GM21619 (cell line): ENCODE measurements around the gene APOL1.
A peak's percentile ranks its signal among the peaks of the same experiment; 100 is the strongest.
"Not testable (repeated sequence)": the region's sequence is repeated elsewhere in the genome, so short reads cannot be mapped to it uniquely, and the experiment has no call there.

Experiments used
- ATAC-seq: cut with Tn5 transposase; IDR thresholded peaks from one replicate; pipeline ENCODE4 v1.9.1; 2021; ENCODE audit not compliant: unreplicated experiment

The APOL1 gene, protein sequence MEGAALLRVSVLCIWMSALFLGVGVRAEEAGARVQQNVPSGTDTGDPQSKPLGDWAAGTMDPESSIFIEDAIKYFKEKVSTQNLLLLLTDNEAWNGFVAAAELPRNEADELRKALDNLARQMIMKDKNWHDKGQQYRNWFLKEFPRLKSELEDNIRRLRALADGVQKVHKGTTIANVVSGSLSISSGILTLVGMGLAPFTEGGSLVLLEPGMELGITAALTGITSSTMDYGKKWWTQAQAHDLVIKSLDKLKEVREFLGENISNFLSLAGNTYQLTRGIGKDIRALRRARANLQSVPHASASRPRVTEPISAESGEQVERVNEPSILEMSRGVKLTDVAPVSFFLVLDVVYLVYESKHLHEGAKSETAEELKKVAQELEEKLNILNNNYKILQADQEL

DNA sequence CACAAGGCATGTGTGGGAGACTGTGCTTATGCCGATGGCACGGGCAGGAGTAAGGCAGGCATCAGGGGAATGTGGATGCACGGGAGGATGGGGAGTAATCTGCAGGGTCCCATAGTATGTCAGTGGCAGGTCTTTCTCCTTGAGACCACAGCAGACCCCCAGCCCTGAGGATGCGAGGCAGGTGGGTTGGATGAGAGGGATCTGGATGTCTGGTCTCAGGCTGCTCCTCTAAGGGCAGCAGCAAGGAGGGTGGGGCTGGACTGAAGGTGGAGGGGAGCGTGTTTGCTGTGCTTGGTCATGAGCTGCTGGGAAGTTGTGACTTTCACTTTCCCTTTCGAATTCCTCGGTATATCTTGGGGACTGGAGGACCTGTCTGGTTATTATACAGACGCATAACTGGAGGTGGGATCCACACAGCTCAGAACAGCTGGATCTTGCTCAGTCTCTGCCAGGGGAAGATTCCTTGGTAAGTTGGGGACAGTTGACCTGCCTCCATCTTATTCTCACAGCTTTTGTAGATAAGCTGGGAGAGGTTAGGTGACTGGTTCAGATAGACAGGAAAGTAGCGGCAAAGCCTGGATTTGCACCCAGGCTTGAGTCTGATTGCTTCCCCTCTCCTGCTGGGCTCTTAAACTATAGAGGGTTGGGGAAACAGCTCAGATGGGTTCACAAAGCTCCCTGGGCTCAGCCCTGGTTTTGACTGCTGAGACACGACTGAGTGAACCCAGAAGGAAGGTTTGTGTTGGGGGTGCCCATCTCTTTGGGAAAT lies at the start of gene APOL1:
APOL1 (plus strand) TSS at position 380 of the 769 bp plus-strand sequence. CDS start 1,823 bp downstream, outside the sequence.
- peak; percentile 83 for ATAC-seq

DNA sequence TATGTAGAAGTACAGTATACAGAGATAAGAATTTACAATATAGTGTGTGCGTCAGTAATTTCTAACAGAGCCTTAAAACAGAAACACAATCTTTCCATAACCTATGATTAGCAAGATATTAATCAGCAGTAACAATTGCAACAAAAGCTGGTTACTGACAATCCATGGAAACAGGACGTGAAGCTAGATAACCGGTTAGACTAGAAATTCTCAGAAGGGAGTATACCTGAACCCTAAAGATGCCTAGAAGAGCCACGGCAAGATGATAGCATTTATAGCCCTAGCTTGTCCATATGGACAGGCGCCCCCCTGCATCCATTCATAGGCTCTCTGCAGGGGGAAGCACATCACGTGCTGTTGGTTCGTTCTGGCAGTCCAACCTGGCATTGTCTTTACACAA lies 49.5 kb upstream of the APOL1 start:
- not testable (repeated sequence) for ATAC-seq

DNA sequence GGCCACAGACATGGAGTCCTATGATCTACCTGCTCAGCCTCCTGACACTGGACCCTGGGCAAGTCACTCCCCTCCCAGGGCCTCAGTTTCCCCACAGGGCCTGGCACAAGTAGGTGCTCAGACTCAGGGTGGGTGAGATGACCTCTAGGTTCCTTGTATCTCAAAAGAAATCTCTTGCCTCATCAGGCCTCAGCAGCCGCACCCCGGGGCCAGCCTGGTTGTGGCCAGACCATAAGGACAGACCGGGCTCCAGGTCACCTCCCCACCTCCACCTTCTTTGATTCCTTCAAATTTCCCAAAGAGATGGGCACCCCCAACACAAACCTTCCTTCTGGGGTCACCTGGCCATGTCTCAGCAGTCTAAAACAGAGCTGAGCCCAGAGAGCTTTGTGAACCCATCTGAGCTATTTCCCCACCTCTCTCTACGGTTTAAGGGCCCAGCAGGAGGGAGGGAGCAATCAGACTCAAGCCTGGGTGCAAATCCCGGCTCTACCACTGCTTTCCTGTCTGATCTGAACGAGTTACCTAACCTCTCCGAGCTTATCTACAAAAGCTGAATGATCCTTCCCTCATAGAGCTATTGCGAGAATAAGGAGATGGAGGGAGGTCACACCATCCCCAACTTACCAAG lies 48.8 kb upstream of the APOL1 start:
- no peak for ATAC-seq

DNA sequence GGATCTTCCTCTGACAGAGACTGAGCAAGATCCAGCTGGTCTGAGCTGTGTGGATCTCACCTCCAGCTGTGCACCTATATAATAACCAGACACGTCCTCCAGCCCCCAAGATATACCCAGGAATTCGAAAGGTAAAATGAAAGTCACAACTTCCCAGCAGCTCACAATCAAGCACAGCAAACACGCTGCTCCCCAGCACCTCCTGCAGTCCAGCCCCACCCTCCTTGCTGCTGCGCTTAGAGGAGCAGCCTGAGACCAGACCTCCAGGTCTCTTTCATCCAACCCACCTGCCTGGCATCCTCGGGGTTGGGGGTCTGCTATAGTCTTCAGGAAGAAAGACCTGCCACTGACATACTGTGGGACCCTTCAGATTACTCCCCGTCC lies 48.3 kb upstream of the APOL1 start:
- no peak for ATAC-seq

DNA sequence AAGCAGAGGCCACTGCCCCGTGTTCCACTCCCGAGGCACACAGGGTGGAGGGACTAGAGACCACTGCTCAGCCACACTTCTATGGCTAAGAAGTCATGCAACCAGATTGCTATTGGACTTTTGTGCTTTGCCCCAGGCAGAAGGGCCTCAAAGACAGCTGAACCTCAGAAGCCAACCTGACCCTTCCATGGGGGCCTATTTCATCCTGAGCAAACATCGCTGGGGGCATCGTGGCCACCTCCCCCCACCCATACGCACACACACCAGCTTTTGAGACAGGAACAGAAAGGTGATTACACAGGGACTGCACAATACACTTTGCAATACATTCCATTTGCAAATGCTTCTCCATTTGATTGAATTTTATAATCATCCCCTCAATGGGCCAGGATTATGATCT lies 47.4 kb upstream of the APOL1 start:
- not testable (repeated sequence) for ATAC-seq

DNA sequence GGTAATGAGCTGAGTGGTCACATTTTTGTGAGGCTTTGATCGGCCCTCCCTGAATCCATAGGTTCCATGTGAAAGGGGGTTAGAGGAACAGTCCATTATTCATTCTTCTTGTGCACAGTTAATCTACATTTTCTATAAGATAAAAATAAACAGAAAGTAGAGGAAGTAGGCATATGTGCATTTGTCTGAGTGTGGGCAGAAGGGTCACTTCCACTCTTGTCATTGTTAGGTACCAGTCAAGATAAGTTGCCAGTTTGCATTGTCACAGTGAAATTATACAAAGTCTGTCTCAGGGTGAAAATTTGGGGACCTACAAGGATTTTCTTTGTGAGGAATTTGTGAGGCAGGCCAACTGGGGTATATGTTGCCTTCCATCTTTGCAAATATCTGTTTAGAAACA lies 46.7 kb upstream of the APOL1 start:
- no peak for ATAC-seq

DNA sequence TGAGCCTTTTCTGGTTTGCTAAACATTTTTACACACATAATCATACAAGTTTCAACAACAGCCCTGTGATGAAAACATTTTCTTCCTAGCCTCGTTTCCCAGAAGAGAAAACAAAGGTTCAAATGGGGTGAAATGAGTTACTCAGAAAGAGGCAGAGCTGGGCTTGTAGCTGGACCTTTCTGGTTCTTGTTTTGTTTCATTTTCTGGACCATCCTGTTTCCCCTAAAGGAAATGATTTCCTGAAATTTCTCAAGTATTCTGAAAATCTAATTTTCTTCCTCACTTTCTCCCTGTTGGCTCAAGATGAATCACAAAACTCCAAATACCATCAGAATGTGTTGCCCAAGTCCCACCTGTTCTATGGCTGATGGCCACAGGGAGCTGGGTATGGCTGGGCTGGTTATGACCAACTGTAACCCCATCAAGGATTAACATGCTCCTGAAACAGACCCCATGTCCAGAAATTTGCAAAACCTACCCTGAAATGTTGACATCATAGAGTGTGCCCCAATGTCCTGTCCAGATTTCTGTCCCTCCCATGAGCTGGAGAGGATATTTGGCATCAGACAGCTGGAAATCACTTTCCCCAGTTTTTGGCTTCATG lies 44.7 kb upstream of the APOL1 start:
- no peak for ATAC-seq

DNA sequence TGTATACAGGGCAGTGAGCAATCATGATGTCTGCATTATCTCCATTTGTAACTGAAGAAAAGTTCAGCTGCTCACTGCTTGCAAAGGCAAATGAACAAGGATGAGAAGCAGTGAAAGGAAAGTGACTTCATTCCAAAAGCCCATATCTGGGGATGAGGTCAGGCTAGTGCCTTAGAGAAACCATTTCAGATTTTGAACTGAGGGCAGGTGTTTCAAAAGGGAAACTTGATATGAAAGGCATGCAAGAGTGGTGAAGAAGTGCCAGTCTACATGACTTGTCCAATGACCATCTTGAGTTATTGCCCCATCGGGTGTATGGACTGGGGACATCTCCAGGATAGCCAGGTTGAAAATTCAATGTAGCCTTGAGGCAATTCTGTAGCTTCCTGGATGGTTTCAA lies 44.0 kb upstream of the APOL1 start:
- ATAC-seq: no peak

DNA sequence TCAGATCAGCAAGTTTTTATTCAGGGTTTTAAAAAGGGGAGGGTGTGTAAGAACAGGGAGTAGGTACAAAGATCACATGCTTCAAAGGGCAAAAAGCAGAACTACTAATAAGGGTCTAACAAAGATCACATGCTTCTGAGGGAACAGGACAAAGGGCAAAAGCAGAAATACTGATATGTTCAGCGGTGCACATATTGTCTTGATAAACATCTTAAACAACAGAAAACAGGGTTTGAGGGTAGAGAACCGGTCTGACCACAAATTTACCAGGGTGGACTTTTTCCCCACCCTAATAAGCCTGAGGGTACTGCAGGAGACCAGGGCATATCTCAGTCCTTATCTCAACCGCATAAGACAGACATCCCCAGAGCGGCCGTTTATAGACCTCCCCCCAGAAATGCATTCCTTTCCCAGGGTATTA lies 43.4 kb upstream of the APOL1 start:
- not testable (repeated sequence) for ATAC-seq

DNA sequence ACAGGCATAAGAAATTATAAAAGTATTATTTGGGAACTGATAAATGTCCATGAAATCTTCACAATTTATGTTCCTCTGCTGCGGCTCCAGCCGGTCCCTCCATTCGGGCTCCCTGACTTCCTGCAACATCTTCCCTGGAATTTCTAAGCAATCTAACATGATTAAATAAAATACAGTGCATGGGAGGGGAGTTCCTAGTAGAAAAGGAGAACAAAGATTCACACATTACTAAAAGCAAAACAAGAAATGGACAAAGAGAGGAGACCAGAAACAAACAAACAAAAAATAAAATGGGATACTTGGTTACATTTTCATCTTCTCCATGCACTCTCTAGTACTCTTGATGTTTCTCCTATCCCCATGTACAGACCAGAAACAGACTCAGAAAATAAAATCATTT lies 42.7 kb upstream of the APOL1 start:
- no peak for ATAC-seq

DNA sequence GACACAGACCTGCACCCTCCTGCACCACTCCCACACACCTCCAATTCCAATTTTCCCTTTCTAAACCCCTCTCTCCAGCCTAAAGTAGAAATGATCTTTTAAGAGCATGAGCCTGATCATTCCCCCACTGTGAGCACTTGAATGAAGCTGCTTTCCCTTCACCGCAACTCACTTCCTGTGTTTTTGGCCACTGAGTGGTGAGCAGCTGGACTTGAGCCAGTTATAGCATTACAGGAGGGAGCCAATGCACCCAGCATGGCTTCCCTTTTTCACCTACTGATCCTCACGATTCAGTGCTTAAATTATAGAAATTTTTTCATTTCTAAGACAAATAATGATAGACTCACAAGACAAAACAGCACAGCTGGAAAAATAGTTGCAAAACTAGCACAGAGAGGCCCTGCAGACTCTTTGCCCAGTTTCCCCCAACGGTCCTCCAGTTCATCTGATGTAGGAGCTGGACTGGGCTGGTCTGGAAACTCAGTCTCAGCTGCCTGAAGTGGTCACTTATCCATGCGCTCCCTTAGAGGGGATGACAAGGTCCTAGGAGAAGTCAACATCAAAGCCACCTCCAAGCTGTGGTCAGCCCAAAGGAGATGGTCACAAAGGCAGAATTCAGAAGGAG lies 41.6 kb upstream of the APOL1 start:
- no peak for ATAC-seq

DNA sequence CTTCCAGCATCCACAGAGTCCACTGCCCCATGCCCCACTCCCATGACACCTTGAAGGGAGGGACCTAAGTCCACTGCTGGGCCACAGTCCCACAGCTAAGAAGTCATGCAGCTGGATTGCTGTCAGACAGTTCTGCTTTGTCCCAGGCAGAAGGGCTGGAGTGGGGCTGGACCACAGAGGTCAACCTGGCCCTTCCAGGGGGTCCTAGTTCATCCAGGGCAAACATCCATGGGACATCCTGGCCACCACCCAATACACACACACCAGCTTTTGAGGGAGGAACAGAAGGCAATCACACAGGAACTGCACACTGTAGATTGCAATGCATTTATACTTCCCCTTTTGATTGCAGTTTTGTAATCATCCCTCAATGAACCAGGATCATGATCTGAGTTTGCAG lies 40.0 kb upstream of the APOL1 start:
- no peak for ATAC-seq

DNA sequence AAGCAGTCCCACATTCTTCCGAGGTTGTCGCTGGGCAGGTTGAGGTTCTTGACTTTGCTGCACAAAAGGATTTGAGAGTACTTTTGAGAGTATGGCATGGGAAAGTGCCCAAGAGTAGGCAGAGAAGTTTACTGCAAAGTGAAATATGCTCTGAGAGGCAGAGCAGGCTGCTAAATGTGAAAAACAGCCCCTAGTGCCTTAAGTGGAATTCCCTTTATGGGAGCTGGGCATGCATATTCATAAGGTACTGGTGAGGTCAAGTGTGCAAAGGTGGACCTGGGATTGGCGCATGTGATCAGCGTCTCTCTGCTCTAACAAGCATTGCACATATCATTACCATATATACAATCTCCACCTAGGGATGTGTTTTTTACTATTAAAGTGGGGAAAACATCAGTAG lies 39.3 kb upstream of the APOL1 start:
- ATAC-seq: no peak

DNA sequence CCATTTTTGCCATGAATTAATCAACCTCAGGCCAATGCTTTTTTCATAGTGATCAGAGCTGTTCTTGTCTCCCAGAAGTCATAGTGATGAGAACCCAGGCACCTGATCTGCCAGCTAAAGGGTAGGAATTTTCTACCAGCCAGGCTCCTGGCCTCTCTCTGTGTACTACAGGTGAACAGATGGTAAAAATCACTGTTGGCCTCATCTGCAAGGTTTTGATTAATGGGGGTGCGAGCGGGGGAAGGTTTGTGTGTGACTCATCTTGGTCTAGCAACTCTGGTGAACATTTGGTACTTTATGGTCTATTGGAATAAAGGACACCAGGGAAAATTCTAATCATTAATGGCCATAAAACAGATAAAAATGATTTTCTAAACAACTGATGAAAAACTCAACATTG lies 37.0 kb upstream of the APOL1 start:
- ATAC-seq: no peak

DNA sequence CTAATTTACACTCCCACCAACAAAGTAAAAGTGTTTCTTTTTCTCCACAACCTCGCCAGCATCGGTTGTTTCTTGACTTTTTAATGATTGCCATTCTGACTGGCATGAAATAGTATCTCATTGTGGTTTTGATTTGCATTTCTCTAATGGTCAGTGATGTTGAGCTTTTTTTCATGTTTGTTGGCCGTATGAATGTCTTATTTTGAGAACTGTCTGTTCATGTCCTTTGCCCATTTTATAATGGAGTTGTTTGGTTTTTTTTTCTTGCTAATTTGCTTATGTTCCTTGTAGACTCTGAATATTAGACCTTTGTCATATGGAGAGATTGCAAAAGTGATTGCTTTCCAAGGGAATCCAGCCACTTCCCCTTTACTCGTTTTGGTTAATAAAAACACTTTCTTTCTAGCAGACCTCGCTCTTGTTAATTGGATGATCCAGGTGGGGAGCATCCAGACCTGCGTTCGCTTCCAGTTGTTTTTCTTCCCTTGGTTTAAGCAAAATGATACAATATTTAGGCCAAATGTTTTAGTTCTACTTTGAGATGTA lies 34.2 kb upstream of the APOL1 start:
- ATAC-seq: no peak

DNA sequence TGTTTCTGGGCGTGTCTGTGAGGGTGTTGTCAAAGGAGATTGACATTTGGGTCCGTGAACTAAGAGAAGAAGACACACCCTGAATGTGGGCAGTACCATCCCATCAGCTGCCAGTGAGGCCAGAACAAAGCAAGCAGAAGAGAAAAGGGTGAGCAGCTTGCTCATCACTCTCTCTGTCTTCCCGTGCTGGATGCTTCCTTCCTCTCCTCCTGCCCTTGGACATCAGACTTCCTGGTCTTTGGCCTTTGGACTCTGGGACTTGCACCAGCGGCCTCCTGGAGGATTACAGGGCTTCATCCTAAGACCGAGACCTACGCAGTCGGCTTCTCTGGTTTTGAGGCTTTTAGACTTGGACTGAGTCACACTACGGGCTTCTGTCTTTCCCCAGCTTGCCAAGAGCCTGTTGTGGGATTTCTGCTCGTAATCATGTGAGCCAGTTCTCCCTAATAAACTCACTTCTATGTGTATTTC lies 32.4 kb upstream of the APOL1 start:
- no peak for ATAC-seq

DNA sequence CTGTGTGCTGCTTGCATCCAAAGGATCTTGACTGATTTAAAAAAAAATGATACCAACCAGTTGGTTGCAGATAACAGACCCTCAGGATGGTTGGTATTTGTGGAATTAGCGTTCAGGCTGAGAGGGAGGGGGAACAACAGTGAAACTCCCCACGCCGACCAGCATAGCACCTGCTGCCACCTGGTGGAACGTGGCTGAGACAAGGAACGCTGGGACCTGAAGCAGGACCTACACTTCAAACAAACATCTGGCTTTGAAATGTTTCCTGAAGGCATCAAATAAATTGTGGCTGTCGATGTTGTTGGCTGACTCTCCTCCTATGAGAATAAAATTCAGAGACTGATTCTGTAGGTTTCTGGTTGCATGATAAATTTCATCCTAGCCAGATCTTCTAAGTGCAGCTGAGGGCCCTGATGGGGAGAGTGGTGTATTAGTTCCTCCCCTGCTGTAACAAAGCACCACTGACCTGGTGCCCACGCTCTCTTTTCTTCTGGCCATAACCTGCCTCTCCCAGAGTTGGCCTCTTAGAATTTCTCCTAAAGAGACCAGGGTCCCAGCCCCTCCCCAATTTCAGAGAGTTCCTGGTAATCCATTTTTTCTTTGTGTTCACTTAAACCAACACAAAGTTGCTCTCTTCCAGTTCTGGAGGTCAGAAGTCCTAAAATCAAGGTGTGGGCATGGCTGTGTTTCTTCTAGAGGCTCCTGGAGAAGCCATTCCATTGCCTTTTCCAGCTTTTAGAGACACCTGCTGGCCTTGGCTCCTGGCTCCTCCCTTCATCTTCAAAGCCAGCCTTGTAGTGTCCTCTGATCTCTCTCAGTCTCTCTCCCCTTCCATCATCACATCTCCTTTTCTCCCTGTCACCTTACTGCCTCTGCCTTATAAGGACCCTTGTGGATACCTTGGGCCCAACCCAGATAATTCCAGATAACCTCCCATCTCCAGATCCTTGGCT lies 30.9 kb upstream of the APOL1 start:
- ATAC-seq: no peak

DNA sequence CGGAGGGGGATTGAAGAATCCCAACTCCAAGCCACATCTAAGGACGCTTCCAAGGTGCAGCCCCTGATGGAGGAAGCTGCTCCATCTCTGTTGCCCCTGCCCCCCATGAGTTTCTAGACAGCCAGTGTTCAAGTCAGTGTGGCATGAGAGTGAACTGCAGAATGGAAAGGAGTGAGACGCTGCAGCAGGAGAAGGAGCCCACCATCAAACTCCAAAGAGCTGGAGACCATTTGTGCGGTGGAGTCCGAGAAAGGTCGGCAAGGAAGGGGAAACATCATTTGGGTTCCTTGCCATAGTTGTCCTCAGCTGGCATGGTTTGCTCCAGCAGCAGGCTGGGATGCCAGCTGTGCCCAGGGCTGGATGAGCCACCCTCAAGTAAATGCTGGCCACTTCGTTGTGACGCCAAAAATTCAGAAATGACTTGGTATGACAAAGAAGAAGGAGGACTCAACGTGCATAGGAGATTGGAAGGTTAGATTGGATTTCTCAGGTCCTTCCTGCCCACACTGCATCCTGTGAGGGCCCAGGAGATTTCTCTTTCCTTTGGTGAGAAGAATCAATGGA lies 30.0 kb upstream of the APOL1 start:
- ATAC-seq: no peak

DNA sequence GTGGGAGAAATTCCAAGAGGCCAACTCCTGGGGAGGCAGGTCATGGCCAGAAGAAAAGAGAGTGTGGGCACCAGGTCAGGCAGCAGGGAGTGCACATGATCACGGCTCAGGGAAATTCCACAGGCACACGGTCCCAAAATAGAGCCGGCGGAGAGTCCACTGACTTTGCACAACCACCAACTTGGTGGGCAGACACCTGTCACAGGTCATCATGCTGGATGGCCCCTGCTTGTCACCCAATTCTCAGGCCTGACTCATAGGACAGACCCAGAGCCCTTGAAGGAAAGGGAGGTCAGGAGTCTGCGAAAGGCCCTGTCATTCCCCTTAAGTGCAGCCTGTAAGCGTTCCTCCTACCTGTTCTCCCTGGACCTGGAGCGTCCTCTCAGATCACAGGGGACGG lies 29.4 kb upstream of the APOL1 start:
- no peak for ATAC-seq
